Stomach smooth muscle (tissue), 2 donors: ENCODE measurements around the gene PTP4A1.

Source experiments
- H3K27ac ChIP-seq: one replicate; pipeline ENCODE4 v1.7.0; 2013; ENCODE audit warnings: mild to moderate bottlenecking, low read length, inconsistent platforms
- H3K27me3 ChIP-seq, 2 donors: one replicate each; pipeline ENCODE4 v1.7.0; 2013; ENCODE audit warnings: low read length in 2 of 2; ENCODE audit not compliant: insufficient read depth in 2 of 2, control insufficient read depth in 1 of 2
- H3K36me3 ChIP-seq, 2 donors: one replicate each; pipeline ENCODE4 v1.7.0; 2013; ENCODE audit warnings: low read length in 2 of 2; ENCODE audit not compliant: control insufficient read depth in 2 of 2, insufficient read depth in 2 of 2
- H3K4me1 ChIP-seq: one replicate; pipeline ENCODE4 v1.7.0; 2013; ENCODE audit warnings: low read length; ENCODE audit not compliant: control insufficient read depth, insufficient read depth
- H3K4me3 ChIP-seq, 2 donors: one replicate each; pipeline ENCODE4 v1.7.0; 2013; ENCODE audit warnings: low read length in 2 of 2
- H3K9ac ChIP-seq, 2 donors: one replicate each; pipeline ENCODE4 v1.7.0; 2013; ENCODE audit warnings: low read length in 2 of 2, mild to moderate bottlenecking in 1 of 2
- H3K9me3 ChIP-seq, 2 donors: one replicate each; pipeline ENCODE4 v1.7.0; 2013; ENCODE audit warnings: low read length in 2 of 2; ENCODE audit not compliant: control insufficient read depth in 2 of 2
- donor health status: healthy.
- donor health status: Pancreatic carcinoma.

Gene PTP4A1

DNA sequence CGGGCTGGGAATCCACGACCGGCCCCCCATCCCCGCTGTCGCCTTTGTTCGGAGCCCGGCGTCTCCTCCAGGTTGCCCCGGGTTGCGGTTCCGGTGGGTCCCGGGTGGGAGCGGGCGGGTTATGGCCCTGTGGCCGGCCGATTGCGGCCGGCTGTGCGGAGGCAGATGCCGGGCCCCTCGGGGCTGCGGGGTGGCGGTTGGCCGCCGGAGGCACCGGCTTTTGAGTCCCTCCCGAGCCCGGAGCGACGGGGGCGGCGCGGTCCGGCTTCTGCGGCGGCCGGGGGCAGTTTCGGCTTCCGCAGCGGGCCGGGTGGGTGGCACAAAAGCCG is 431 bp downstream of the PTP4A1 start:
- H3K27me3 ChIP-seq: no peaks in the 10 kb centered on the region
- peak overlapping the region; percentile 91 to 93 for H3K9ac ChIP-seq

DNA sequence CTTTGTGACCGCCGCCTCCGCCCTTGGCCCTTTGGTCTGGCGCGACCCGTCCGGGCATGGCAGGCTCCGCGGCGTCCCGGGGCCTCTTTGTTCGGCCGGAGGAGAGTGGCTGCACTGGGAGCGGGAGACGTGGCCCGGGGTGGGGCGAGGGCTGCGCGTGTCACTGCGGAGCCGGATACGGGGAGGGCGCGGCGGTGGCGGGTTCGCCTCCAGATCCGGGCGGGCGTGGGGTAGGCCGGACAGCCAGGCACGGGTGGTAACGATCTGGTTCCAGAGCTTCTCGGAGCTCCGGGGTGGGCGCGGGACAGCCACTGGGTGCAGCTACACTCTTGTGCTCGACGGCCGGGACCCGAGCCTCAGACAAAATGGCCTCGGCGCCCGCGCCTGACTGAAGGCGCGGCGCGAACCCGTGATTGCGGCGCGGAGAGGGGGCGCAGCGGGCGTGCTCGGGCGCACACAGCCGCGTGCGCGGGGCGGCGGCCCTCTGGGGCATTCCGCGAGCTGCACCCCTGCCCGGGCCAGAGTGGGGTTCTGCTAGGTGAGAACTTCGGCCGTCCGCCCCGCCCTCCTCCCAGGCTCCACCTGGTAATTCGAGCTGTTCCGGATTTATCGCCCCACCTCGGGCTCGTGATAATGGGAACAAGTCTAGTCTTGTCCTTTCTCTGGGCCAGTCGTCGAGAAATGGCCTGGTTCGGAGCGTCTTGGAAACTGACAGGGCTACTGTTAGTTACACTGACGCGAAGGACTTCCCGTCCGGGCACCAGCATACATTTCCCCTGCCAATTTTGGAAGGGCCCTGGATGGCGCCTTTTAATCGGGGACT is 1.0 kb downstream of the PTP4A1 start:
- Histone ChIP-seq H3K36me3 (peaks cover 9 to 17% of the 10 kb centered on the region in 2 donors), H3K27me3 (no peaks in the 10 kb centered on the region), H3K27ac (peak overlapping the region; percentile 94), H3K4me3 (peak overlapping the region; percentile 81 to 96), H3K9ac (peak overlapping the region; percentile 91 to 93), H3K9me3 (no peaks in the 10 kb centered on the region), H3K4me1 (no peaks in the 10 kb centered on the region)

More for the DNA sequence above, 431 bp downstream of the PTP4A1 start:
- Histone ChIP-seq H3K4me3 (peak overlapping the region; percentile 81 to 96), H3K9me3 (no peaks in the 10 kb centered on the region), H3K4me1 (no peaks in the 10 kb centered on the region), H3K36me3 (peaks cover 9 to 12% of the 10 kb centered on the region in 2 donors), H3K27ac (peak overlapping the region; percentile 94)

DNA sequence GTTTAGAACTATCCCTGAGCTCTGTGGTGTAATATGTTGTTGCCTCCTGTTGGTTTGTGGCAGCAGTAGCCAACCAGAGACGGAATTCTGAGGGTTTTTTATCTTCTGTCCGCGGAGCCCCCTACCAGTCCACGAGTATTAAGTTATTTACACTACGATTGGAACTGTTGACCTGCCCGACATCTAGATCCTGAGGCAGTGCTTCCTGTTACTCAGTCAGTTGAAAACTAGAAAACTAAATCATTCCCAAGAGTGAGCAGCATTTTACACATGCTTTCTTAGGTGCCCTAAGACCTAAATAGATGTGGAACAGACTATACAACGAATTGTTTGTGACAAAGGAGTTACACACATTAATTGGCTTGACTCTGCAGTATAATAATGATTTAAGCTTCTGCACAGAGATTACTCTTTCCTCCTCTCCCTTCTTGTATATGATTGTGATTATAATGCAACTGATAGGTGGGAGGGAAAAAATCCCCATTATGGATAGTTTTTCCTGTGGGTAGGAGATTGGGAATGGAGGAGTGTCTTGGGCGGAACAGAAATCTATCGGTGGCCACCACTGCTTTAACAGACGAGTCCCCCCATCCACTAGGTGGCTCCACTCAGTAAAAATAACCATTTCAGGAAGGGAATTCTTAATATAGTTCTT is 1.7 kb downstream of the PTP4A1 start:
- Histone ChIP-seq H3K36me3 (peaks cover 9 to 19% of the 10 kb centered on the region in 2 donors), H3K27ac (peak overlapping the region; percentile 94), H3K27me3 (no peaks in the 10 kb centered on the region), H3K9ac (peak overlapping the region; percentile 91 to 93), H3K9me3 (no peaks in the 10 kb centered on the region), H3K4me3 (peak overlapping the region; percentile 81 to 96), H3K4me1 (no peaks in the 10 kb centered on the region)

DNA sequence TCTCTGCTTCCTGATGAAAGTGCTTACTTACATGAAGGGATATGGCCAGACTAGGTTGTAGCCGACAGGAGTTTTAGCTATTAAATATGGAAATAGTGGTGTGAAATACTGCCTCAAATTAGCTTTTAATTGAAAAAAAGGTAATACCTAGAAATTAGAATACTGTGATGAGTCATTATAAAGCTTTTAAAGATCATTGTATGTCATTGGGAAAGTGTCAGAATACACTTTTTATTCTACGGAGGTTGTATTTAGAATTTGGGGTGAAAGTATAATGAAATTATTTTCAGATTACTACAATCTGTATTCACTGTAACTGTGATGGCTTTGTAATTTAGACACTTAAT is 2.2 kb downstream of the PTP4A1 start:
- peak overlapping the region in 1 of 2 donors; percentile 93 for H3K9ac ChIP-seq

DNA sequence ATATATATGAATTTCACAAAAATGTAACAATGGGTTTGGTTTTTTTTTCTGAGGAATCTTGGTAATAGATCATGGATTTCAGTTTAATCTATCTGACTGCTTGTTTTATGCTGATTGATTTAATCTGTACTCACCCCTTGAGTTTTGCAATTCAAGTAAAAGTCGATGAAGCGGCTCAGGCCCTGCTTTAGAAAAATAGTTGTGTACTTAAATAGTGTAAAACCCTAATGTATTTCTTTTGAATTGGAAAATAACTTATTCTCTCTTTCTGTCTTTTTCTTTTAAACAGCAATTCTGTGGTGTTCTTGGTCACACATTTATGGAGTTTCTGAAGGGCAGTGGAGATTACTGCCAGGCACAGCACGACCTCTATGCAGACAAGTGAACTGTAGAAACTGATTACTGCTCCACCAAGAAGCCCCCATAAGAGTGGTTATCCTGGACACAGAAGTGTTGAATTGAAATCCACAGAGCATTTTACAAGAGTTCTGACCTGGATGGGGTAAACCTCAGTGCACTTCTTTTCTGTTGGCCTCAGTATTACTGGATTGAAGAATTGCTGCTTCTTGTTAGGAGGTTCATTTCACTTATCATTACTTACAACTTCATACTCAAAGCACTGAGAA is 4.0 kb downstream of the PTP4A1 start:
- Histone ChIP-seq H3K27me3 (no peaks in the 10 kb centered on the region), H3K9ac (no peak overlapping the region), H3K4me1 (no peaks in the 10 kb centered on the region), H3K9me3 (no peaks in the 10 kb centered on the region), H3K27ac (no peak overlapping the region), H3K36me3 (peaks cover 21 to 37% of the 10 kb centered on the region in 2 donors), H3K4me3 (no peak overlapping the region)

More for the DNA sequence above, 2.2 kb downstream of the PTP4A1 start:
- no peaks in the 10 kb centered on the region for H3K4me1 ChIP-seq
- H3K27me3 ChIP-seq: no peaks in the 10 kb centered on the region
- H3K27ac ChIP-seq: peak overlapping the region; percentile 94
- H3K4me3 ChIP-seq: peak overlapping the region; percentile 81 to 96
- H3K36me3 ChIP-seq: peaks cover 11 to 24% of the 10 kb centered on the region in 2 donors
- H3K9me3 ChIP-seq: no peaks in the 10 kb centered on the region

DNA sequence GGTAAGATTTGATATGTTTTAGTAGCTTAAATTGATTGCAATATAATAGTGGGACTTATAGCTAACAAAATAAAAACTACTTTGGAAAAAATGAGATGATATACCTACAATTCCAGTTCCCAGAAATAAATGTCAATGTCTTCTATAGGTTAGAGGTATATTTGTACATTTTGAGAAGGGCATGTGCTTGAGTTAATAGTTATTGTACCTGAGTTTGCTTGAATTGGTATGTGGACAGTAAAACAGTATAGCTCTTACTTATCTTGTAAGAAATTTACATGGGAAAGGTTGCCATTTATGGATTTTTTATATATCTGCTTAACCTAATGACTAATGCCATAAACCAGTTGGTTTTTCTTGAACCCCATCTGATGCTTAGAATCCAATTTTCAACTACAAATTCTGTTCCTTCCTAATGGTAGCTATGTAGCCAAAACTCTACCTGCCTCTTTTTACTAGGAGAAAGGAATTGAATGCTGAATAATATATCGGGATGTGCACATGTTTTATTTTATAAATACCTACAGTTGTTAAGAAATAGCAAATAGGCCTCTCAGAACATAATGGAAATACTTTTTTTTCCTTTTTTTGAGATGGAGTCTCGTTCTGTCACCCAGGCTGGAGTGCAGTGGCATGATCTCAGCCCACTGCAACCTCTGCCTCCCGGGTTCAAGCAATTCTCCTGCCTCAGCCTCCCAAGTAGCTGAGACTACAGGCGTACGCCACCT is 4.9 kb downstream of the PTP4A1 start:
- Histone ChIP-seq H3K4me3 (no peak overlapping the region), H3K27me3 (no peaks in the 10 kb centered on the region), H3K9ac (no peak overlapping the region), H3K4me1 (no peaks in the 10 kb centered on the region), H3K9me3 (no peaks in the 10 kb centered on the region), H3K27ac (no peak overlapping the region), H3K36me3 (peaks cover 21 to 38% of the 10 kb centered on the region in 2 donors)

DNA sequence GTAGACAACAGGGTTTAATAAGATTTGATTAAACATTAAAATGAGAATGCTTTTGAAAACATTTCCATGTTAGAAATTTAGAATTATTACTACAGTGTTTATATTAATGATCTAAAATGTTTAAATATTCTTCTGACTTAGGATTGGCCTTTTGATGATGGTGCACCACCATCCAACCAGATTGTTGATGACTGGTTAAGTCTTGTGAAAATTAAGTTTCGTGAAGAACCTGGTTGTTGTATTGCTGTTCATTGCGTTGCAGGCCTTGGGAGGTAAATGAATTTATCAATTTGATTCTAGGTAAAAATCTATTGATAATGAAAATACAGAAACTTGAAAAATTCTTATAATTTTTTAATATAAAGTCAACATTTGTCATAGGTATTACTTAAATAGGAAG is 6.5 kb downstream of the PTP4A1 start:
- Histone ChIP-seq H3K9me3 (no peaks in the 10 kb centered on the region), H3K36me3 (peaks cover 25 to 45% of the 10 kb centered on the region in 2 donors), H3K4me3 (no peak overlapping the region), H3K4me1 (no peaks in the 10 kb centered on the region), H3K27ac (no peak overlapping the region), H3K27me3 (no peaks in the 10 kb centered on the region), H3K9ac (no peak overlapping the region)

DNA sequence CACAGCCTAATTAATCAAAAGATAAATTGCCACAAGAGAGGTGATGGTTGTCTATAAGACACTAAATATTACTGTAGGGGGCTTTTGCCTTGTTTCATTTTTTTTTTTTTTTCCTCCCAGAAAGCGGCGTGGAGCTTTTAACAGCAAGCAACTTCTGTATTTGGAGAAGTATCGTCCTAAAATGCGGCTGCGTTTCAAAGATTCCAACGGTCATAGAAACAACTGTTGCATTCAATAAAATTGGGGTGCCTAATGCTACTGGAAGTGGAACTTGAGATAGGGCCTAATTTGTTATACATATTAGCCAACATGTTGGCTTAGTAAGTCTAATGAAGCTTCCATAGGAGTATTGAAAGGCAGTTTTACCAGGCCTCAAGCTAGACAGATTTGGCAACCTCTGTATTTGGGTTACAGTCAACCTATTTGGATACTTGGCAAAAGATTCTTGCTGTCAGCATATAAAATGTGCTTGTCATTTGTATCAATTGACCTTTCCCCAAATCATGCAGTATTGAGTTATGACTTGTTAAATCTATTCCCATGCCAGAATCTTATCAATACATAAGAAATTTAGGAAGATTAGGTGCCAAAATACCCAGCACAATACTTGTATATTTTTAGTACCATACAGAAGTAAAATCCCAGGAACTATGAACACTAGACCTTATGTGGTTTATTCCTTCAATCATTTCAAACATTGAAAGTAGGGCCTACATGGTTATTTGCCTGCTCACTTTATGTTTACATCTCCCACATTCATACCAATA is 7.8 kb downstream of the PTP4A1 start:
- Histone ChIP-seq H3K9ac (no peak overlapping the region), H3K9me3 (no peaks in the 10 kb centered on the region), H3K36me3 (peaks cover 25 to 45% of the 10 kb centered on the region in 2 donors), H3K27me3 (no peaks in the 10 kb centered on the region), H3K4me3 (no peak overlapping the region), H3K4me1 (no peaks in the 10 kb centered on the region), H3K27ac (no peak overlapping the region)

DNA sequence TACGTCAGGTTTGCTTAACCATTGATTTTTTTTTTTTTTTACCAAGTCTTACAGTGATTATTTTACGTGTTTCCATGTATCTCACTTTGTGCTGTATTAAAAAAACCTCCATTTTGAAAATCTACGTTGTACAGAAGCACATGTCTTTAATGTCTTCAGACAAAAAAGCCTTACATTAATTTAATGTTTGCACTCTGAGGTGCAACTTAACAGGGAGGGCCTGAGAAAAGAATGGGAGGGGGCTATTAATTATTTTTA is 8.4 kb downstream of the PTP4A1 start:
- Histone ChIP-seq H3K4me3 (no peak overlapping the region), H3K9ac (no peak overlapping the region), H3K4me1 (no peaks in the 10 kb centered on the region), H3K27ac (no peak overlapping the region), H3K27me3 (no peaks in the 10 kb centered on the region), H3K9me3 (no peaks in the 10 kb centered on the region), H3K36me3 (peaks cover 25 to 45% of the 10 kb centered on the region in 2 donors)

DNA sequence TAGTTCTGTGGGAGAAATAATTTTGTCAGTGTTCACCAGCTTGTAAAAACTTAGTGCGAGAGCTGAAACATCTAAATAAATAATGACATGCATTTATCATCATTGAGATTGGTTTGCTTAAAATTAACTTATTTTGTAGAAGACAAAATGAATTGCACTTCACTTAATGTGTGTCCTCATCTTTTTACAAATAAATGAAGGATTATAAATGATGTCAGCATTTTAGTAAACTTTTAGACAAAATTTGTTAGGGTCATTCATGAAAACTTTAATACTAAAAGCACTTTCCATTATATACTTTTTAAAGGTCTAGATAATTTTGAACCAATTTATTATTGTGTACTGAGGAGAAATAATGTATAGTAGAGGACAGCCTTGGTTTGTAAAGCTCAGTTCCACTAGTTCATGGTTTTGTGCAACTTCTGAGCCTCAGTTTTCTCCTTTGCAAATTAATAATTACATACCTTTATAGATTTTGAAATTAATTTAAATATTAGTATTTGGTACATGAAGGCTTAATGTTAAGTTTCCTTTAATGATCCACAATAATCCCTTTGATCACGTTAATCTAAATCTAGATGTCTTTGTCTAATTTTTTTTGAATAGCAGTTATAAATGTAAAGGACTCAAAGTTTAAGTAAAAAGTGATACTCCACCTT is 9.2 kb downstream of the PTP4A1 start:
- H3K27me3 ChIP-seq: no peaks in the 10 kb centered on the region
- peaks cover 24 to 41% of the 10 kb centered on the region in 2 donors for H3K36me3 ChIP-seq
- H3K4me1 ChIP-seq: no peaks in the 10 kb centered on the region
- H3K4me3 ChIP-seq: no peak overlapping the region
- H3K9me3 ChIP-seq: no peaks in the 10 kb centered on the region
- no peak overlapping the region for H3K9ac ChIP-seq
- no peak overlapping the region for H3K27ac ChIP-seq
